ENCODE measurements around the gene ADCY2.

The ADCY2 gene

DNA sequence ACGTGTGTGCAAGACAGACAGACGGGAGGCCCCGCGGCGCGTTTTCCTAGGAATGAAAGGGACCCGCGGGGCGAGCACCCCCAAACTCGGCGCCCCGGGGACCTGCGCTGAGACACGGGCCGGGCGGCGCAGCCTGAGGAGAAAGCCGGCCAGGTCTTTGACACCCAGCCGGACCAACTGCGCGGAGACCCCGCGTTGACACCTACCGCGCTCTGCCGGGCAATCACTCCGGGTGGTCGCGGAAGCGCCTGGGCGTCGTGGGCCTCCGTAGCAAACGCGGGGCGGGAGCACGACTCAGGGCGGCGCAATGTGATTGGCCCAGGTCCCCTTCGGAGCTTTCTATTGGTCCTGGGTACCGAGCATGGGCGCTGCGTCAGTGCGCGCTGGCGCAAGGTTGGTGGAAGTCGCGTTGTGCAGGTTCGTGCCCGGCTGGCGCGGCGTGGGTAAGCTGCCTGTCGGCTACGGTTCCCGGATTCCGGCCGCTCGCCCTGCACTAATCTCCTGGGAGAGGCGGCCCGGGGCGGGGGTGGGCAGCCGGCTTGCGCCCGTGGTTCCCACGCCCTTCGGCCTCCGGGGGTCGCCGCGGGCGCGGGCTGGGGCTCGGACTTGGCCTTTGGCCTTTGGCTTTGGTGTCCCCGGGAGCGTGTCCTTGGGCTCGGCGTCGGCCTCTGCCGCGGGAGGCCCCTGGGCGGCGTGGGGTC, 473.0 kb downstream of the ADCY2 start, which contains the start of the genes FASTKD3 and MTRR:
Gene FASTKD3, minus strand, starts transcription at position 259 of the 701 bp plus-strand sequence. CDS start 948 bp downstream, outside the sequence.
Gene MTRR, plus strand, starts transcription at position 376 of the 701 bp plus-strand sequence. CDS start 1,647 bp downstream, outside the sequence.
- H3K4me3 ChIP-seq (ENCODE audit: low read length) = peak within 1 kb of the TSS; percentile 62
- peak; percentile 95 for DNase-seq (ENCODE audit: low read depth)
- TF ChIP-seq, protein P1, sequence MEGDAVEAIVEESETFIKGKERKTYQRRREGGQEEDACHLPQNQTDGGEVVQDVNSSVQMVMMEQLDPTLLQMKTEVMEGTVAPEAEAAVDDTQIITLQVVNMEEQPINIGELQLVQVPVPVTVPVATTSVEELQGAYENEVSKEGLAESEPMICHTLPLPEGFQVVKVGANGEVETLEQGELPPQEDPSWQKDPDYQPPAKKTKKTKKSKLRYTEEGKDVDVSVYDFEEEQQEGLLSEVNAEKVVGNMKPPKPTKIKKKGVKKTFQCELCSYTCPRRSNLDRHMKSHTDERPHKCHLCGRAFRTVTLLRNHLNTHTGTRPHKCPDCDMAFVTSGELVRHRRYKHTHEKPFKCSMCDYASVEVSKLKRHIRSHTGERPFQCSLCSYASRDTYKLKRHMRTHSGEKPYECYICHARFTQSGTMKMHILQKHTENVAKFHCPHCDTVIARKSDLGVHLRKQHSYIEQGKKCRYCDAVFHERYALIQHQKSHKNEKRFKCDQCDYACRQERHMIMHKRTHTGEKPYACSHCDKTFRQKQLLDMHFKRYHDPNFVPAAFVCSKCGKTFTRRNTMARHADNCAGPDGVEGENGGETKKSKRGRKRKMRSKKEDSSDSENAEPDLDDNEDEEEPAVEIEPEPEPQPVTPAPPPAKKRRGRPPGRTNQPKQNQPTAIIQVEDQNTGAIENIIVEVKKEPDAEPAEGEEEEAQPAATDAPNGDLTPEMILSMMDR (IDR thresholded peaks at IDR 0.05; ENCODE audit: insufficient read depth, low read depth, low read length, missing control alignments) = no peak

DNA sequence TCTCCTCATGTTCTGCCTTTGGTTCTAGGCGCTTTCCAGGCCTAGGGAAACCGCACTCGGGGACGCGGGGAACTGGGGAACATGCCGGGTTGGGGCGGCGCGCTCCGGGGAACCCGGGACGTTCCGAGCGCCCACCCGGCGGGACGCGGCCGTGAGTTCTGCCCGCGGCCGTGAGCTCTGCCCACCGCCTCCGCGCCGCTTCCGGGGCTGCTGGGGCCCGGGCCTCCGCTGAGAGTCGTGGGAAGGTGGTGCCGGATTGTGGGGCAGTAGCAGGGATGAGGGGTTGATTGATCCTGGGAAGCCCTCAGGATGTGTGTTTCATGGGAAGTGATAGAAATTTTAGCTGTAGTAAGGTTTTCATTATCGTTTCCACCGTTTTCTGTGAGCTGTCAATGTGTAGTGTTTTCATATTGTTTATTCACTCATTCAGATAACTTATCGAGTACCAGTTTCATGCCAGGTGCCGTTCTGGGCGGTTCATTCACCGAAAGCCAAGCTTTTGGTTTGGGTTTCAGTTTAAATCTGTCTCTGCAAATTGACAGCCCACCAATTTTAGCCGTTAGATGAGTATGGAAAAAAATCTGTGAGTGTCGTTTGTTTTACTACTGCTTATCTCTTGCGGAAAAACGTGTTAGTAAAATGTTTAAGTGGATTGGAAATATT, 473.7 kb downstream of the ADCY2 start:
- H3K4me3 ChIP-seq (ENCODE audit: low read length) = peak overlapping the region; percentile 62
- DNase-seq (ENCODE audit: low read depth) = peak; percentile 20

GRCh38 chr5:7871653-7872052, 475.7 kb downstream of the ADCY2 start:
- no peak overlapping the region for H3K4me3 ChIP-seq (ENCODE audit: low read length)
- TF ChIP-seq, protein P1 (IDR thresholded peaks at IDR 0.05; ENCODE audit: insufficient read depth, low read depth, low read length, missing control alignments) = no peak
- no peak for DNase-seq (ENCODE audit: low read depth)

More for the DNA sequence above, 473.7 kb downstream of the ADCY2 start:
- TF ChIP-seq, protein P1 (IDR thresholded peaks at IDR 0.05; ENCODE audit: insufficient read depth, low read depth, low read length, missing control alignments) = no peak

DNA sequence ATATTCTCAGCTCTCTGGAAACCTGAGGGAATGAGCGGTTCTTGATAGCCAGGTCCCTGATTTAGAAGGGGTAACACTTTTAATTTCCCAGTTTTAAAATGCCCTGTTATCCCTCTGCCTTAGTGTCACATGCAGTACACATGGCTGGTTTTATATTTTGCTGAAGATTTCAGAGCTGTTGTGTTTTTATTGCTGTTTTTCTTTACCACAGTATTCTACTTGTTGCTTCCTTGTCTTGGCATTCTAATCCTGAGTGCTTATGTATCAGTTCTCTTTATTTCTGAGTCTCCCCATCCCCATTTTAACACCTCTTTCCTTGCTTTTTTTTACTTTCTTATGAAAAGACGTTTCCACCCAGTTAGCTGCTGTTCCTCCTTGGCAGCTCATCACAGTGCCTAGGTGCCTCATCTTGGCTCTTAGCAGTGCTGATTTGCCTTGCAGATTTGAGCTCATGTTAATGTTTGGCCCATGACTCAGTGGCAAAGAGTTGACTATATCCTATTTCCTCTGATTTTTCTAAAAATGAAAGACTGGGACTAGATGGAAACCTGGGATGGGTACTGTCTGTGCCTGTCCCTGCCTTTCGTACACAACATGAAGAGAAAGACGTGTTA, 476.7 kb downstream of the ADCY2 start:
- TF ChIP-seq, protein P1 (IDR thresholded peaks at IDR 0.05; ENCODE audit: insufficient read depth, low read depth, low read length, missing control alignments) = no peak
- DNase-seq (ENCODE audit: low read depth) = peak; percentile 18
- no peak overlapping the region for H3K4me3 ChIP-seq (ENCODE audit: low read length)

DNA sequence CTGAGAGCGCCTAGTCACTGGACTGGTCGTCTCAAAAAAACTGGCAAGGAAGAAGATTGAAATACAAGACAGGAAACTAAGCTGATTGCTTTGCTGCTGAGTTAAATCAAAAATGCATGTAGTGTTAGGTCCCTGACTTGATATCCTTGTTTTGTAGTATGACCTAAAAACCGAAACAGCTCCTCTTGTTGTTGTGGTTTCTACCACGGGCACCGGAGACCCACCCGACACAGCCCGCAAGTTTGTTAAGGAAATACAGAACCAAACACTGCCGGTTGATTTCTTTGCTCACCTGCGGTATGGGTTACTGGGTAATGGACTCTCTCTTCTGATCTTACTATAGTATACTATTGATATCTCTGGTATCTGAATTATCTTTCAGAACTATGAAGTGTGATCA, 477.3 kb downstream of the ADCY2 start:
- no peak overlapping the region for H3K4me3 ChIP-seq (ENCODE audit: low read length)
- no peak for DNase-seq (ENCODE audit: low read depth)
- TF ChIP-seq, protein P1 (IDR thresholded peaks at IDR 0.05; ENCODE audit: insufficient read depth, low read depth, low read length, missing control alignments) = no peak

DNA sequence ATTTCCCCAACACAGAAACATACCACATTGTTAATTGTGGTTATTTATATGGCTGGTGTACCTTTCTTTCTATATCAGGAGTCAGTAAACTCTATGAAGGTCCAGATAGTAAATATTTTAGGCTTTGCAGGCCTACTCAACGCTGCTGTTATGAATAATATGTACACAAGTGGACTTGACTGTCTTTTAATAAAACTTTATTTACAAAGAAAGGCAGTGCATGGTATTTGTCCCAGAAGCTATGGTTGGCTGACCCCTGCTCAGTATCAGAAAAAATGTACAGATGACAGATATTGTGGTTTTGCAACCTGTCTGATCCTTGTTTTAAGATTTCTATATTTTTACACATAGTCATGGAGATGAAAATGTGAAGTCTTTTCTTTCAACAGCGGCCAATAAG, 478.7 kb downstream of the ADCY2 start:
- no peak overlapping the region for H3K4me3 ChIP-seq (ENCODE audit: low read length)
- DNase-seq (ENCODE audit: low read depth) = no peak
- TF ChIP-seq, protein P1 (IDR thresholded peaks at IDR 0.05; ENCODE audit: insufficient read depth, low read depth, low read length, missing control alignments) = no peak

Measured in epithelial cell of esophagus (primary cell).